ENCODE data around the gene EHMT2. TPM values are rescaled to one million over a fixed set of nuclear protein-coding genes. Genes with fewer than 3 reads are reported as not detected.

The EHMT2 gene
- total and polyA plus RNA-seq, 2 of the 13 experiments (the other 11 are each of a cell fraction or from before 2014, with no cell fraction given), result 55.2 to 69.2 TPM

- TF ChIP-seq, protein P1, sequence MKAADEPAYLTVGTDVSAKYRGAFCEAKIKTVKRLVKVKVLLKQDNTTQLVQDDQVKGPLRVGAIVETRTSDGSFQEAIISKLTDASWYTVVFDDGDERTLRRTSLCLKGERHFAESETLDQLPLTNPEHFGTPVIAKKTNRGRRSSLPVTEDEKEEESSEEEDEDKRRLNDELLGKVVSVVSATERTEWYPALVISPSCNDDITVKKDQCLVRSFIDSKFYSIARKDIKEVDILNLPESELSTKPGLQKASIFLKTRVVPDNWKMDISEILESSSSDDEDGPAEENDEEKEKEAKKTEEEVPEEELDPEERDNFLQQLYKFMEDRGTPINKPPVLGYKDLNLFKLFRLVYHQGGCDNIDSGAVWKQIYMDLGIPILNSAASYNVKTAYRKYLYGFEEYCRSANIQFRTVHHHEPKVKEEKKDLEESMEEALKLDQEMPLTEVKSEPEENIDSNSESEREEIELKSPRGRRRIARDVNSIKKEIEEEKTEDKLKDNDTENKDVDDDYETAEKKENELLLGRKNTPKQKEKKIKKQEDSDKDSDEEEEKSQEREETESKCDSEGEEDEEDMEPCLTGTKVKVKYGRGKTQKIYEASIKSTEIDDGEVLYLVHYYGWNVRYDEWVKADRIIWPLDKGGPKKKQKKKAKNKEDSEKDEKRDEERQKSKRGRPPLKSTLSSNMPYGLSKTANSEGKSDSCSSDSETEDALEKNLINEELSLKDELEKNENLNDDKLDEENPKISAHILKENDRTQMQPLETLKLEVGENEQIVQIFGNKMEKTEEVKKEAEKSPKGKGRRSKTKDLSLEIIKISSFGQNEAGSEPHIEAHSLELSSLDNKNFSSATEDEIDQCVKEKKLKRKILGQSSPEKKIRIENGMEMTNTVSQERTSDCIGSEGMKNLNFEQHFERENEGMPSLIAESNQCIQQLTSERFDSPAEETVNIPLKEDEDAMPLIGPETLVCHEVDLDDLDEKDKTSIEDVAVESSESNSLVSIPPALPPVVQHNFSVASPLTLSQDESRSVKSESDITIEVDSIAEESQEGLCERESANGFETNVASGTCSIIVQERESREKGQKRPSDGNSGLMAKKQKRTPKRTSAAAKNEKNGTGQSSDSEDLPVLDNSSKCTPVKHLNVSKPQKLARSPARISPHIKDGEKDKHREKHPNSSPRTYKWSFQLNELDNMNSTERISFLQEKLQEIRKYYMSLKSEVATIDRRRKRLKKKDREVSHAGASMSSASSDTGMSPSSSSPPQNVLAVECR (CRISPR knock-in tag; IDR thresholded peaks at IDR 0.05; ENCODE audit: borderline replicate concordance), result peak; percentile 95
- TF ChIP-seq MTF1 (CRISPR knock-in tag; IDR thresholded peaks at IDR 0.05) (no peak; the same call in 1 of the 2 replicates), ZNF232 (CRISPR knock-in tag; IDR thresholded peaks at IDR 0.05; ENCODE audit: borderline replicate concordance) (0 out of 2 replicates have a peak, but pooled peaks have one; percentile 49), ZNF256 (CRISPR knock-in tag; conservative IDR thresholded peaks at IDR 0.05) (0 out of 2 replicates have a peak, but pooled peaks have one; percentile 7), EEA1 (CRISPR knock-in tag; IDR thresholded peaks at IDR 0.05; ENCODE audit: borderline replicate concordance) (no peak), POLR2AphosphoS2 (IDR thresholded peaks at IDR 0.05; ENCODE audit: low read depth, low read length) (peak; percentile 90), NR1H2 (CRISPR knock-in tag; IDR thresholded peaks at IDR 0.05; ENCODE audit: borderline replicate concordance, low read depth) (peak; percentile 70; the same call in 1 of the 2 replicates), ZNF672 (CRISPR knock-in tag; IDR thresholded peaks at IDR 0.05) (no peak), ZNF513 (CRISPR knock-in tag; conservative IDR thresholded peaks at IDR 0.05) (no peak; the same call in 1 of the 2 replicates), NFATC3 (CRISPR knock-in tag; IDR thresholded peaks at IDR 0.05) (peak; percentile 92), KLF11 (CRISPR knock-in tag; IDR thresholded peaks at IDR 0.05) (0 out of 2 replicates have a peak, but pooled peaks have one; percentile 55), ZNF282 (IDR thresholded peaks at IDR 0.05; ENCODE audit: partially characterized antibody) (no peak), RBM39 (IDR thresholded peaks at IDR 0.05; ENCODE audit: low read depth, low read length, poor library complexity, severe bottlenecking) (peak; percentile 100), ARHGAP35 (CRISPR knock-in tag; IDR thresholded peaks at IDR 0.05; ENCODE audit: borderline replicate concordance) (no peak; the same call in 1 of the 2 replicates)
- TF ChIP-seq, protein P2, sequence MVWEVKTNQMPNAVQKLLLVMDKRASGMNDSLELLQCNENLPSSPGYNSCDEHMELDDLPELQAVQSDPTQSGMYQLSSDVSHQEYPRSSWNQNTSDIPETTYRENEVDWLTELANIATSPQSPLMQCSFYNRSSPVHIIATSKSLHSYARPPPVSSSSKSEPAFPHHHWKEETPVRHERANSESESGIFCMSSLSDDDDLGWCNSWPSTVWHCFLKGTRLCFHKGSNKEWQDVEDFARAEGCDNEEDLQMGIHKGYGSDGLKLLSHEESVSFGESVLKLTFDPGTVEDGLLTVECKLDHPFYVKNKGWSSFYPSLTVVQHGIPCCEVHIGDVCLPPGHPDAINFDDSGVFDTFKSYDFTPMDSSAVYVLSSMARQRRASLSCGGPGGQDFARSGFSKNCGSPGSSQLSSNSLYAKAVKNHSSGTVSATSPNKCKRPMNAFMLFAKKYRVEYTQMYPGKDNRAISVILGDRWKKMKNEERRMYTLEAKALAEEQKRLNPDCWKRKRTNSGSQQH (CRISPR knock-in tag; IDR thresholded peaks at IDR 0.05; ENCODE audit: low read depth), result peak; percentile 96
- TF ChIP-seq, protein P3, sequence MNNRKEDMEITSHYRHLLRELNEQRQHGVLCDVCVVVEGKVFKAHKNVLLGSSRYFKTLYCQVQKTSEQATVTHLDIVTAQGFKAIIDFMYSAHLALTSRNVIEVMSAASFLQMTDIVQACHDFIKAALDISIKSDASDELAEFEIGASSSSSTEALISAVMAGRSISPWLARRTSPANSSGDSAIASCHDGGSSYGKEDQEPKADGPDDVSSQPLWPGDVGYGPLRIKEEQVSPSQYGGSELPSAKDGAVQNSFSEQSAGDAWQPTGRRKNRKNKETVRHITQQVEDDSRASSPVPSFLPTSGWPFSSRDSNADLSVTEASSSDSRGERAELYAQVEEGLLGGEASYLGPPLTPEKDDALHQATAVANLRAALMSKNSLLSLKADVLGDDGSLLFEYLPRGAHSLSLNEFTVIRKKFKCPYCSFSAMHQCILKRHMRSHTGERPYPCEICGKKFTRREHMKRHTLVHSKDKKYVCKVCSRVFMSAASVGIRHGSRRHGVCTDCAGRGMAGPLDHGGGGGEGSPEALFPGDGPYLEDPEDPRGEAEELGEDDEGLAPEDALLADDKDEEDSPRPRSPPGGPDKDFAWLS (CRISPR knock-in tag; IDR thresholded peaks at IDR 0.05; ENCODE audit: borderline replicate concordance), result no peak
These were observed 62.9 kb downstream of the EHMT2 start (continued) for GRCh38 chr6:31834367-31835250.

Measured in HepG2 (cell line).